ENCODE data around the gene TAS2R39. TPM values are rescaled to one million over a fixed set of nuclear protein-coding genes. Genes with fewer than 3 reads are reported as not detected.
"Not testable (repeated sequence)": the region's sequence is repeated elsewhere in the genome, so short reads cannot be mapped to it uniquely, and the experiment has no call there.

Gene TAS2R39
- total RNA-seq, 1 donor from 2014 or later = not detected

DNA sequence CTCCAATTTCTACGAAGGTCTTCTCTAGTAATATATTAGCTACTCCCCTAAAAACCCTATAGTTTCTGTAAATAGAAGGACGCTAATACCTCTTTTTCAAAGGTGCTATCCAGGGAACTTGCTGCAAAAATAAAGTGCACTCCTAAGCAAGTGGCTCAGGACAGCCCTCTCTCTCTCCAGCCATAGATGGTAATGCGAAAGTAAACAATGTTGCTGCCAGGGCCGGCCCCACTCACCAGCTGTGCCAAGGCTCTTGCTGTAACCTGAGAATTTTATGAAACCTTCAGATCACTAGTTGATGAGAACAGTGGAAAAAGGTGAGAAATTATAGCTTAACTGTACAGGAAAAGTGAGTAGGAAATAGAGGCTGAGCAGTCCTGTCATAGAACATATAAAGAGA, 10.9 kb upstream of the TAS2R39 start:
- Mint-ChIP-seq H3K27ac (no peak overlapping the region), H3K9me3 (no peaks in the 10 kb centered on the region), H3K36me3 (no peaks in the 10 kb centered on the region), H3K4me1 (ENCODE audit: unreplicated experiment) (no peaks in the 10 kb centered on the region), H3K27me3 (no peaks in the 10 kb centered on the region), H3K4me3 (no peak overlapping the region)
- DNase-seq (ENCODE audit: extremely low spot score, unreplicated experiment) = no peak
- TF ChIP-seq, protein P1, sequence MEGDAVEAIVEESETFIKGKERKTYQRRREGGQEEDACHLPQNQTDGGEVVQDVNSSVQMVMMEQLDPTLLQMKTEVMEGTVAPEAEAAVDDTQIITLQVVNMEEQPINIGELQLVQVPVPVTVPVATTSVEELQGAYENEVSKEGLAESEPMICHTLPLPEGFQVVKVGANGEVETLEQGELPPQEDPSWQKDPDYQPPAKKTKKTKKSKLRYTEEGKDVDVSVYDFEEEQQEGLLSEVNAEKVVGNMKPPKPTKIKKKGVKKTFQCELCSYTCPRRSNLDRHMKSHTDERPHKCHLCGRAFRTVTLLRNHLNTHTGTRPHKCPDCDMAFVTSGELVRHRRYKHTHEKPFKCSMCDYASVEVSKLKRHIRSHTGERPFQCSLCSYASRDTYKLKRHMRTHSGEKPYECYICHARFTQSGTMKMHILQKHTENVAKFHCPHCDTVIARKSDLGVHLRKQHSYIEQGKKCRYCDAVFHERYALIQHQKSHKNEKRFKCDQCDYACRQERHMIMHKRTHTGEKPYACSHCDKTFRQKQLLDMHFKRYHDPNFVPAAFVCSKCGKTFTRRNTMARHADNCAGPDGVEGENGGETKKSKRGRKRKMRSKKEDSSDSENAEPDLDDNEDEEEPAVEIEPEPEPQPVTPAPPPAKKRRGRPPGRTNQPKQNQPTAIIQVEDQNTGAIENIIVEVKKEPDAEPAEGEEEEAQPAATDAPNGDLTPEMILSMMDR (conservative IDR thresholded peaks at IDR 0.05) = no peak

- Mint-ChIP-seq H3K9me3 (no peaks in the 10 kb centered on the region), H3K36me3 (no peaks in the 10 kb centered on the region), H3K4me1 (ENCODE audit: unreplicated experiment) (no peaks in the 10 kb centered on the region), H3K27ac (no peak overlapping the region), H3K4me3 (no peak overlapping the region), H3K27me3 (no peaks in the 10 kb centered on the region)
- DNase-seq (ENCODE audit: extremely low spot score, unreplicated experiment) = no peak
- TF ChIP-seq, protein P1 (conservative IDR thresholded peaks at IDR 0.05) = no peak
Observed at GRCh38 chr7:143176128-143176527, 7.1 kb upstream of the TAS2R39 start.

GRCh38 chr7:143177374-143178119, 5.7 kb upstream of the TAS2R39 start:
- Mint-ChIP-seq H3K4me3 (no peak overlapping the region), H3K36me3 (no peaks in the 10 kb centered on the region), H3K9me3 (no peaks in the 10 kb centered on the region), H3K4me1 (ENCODE audit: unreplicated experiment) (no peaks in the 10 kb centered on the region), H3K27me3 (no peaks in the 10 kb centered on the region), H3K27ac (no peak overlapping the region)
- TF ChIP-seq, protein P1 (conservative IDR thresholded peaks at IDR 0.05) = no peak
- DNase-seq (ENCODE audit: extremely low spot score, unreplicated experiment) = no peak

DNA sequence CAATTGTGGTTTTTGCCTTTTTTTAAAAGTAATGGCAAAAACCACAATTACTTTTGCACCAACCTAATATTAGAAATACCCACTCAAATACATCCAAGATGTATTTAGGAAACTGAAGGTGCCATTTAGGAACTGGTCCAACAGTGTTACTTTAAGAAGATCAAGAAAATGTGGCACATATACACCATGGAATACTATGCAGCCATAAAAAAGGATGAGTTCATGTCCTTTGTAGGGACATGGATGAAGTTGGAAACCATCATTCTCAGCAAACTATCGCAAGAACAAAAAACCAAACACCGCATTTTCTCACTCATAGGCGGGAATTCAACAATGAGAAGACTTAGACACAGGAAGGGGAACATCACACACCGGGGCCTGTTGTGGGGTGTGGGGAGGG, 2.4 kb upstream of the TAS2R39 start:
- H3K36me3 Mint-ChIP-seq; H3K4me3 Mint-ChIP-seq; DNase-seq (ENCODE audit: extremely low spot score, unreplicated experiment): not testable (repeated sequence)

DNA sequence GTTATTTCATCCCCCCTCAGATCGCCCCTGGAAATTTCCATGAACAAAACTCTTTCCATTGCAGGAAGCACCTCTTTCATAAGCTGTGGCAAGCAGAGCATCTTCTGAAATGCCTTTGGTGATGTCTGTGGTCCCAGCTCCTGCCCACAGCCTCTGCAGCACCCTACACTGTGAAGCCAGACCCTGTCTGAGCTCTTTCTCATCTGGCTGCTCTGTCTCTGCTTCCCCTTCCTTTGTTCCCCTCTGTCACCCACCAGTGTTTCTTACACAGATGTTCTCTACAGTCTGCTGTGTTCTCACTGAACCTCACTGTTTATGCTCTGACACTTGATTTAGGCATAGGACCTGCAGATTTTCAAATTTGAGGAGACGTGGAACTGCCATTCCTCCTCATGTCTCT, 1.9 kb upstream of the TAS2R39 start:
- no peaks in the 10 kb centered on the region for H3K36me3 Mint-ChIP-seq

More for the DNA sequence above, 2.4 kb upstream of the TAS2R39 start:
- not testable (repeated sequence) for H3K9me3 Mint-ChIP-seq; H3K27ac Mint-ChIP-seq; H3K27me3 Mint-ChIP-seq; H3K4me1 Mint-ChIP-seq (ENCODE audit: unreplicated experiment)

GRCh38 chr7:143185551-143185950, 2.3 kb downstream of the TAS2R39 start:
- H3K4me3 Mint-ChIP-seq = no peak overlapping the region

More for the DNA sequence above, 1.9 kb upstream of the TAS2R39 start:
- H3K4me3 Mint-ChIP-seq = no peak overlapping the region
- H3K27ac Mint-ChIP-seq = no peak overlapping the region
- no peaks in the 10 kb centered on the region for H3K4me1 Mint-ChIP-seq (ENCODE audit: unreplicated experiment)
- no peak for DNase-seq (ENCODE audit: extremely low spot score, unreplicated experiment)
- TF ChIP-seq, protein P1 (conservative IDR thresholded peaks at IDR 0.05) = no peak
- peaks cover 4% of the 10 kb centered on the region for H3K27me3 Mint-ChIP-seq
- H3K9me3 Mint-ChIP-seq = no peaks in the 10 kb centered on the region

More at GRCh38 chr7:143185551-143185950, 2.3 kb downstream of the TAS2R39 start:
- Mint-ChIP-seq H3K4me1 (ENCODE audit: unreplicated experiment) (no peaks in the 10 kb centered on the region), H3K27me3 (peaks cover 4% of the 10 kb centered on the region), H3K9me3 (no peaks in the 10 kb centered on the region), H3K36me3 (no peaks in the 10 kb centered on the region), H3K27ac (no peak overlapping the region)
- DNase-seq (ENCODE audit: extremely low spot score, unreplicated experiment) = no peak
- TF ChIP-seq, protein P1 (conservative IDR thresholded peaks at IDR 0.05) = no peak
